Testis (tissue), 3 donors: Measurements from ENCODE around the gene IFNA2. TPM values are rescaled to one million over a fixed set of nuclear protein-coding genes. Genes with fewer than 3 reads are reported as not detected.

Experiments
- DNase-seq: peaks from one replicate; pipeline ENCODE4 v3.0.0-alpha.2; 2019
- H3K27ac ChIP-seq, 2 donors: fragments of 200-600 bp; sonication (generic); one replicate each; pipeline ENCODE4 v1.5.1; 2019
- H3K27me3 ChIP-seq: fragments of 200-600 bp; sonication (generic); one replicate; pipeline ENCODE4 v1.5.1; 2019
- H3K36me3 ChIP-seq: fragments of 200-600 bp; sonication (generic); one replicate; pipeline ENCODE4 v1.5.1; 2017; ENCODE audit warnings: low read depth; ENCODE audit errors: missing control alignments
- H3K4me1 ChIP-seq: fragments of 200-600 bp; sonication (generic); one replicate; pipeline ENCODE4 v1.5.1; 2019
- H3K4me3 ChIP-seq, 2 donors: fragments of 200-600 bp; sonication (generic); one replicate each; pipeline ENCODE4 v1.5.1; 2017 to 2019
- H3K9me3 ChIP-seq: fragments of 200-600 bp; sonication (generic); one replicate; pipeline ENCODE4 v1.5.1; 2017
- POLR2A ChIP-seq: fragments of 450-650 bp; IDR thresholded peaks from one replicate; pipeline ENCODE4 v1.6.1; 2017; ENCODE audit warnings: antibody characterized with exemption, mild to moderate bottlenecking, moderate library complexity
- WGBS, 2 donors: methylation state at CpG; one replicate each; pipeline ENCODE4 v1.1.5; 2018; 5-methylcytosine and 5-hydroxymethylcytosine counted together
- intact Hi-C: fragments of 100-400 bp; cut with DNase I; formaldehyde crosslinking; loops from one replicate; pipeline ENCODE4 v1.15.1; 2023; ENCODE audit warnings: low total_unique reads
- polyA plus RNA-seq: library from polyadenylated mRNA; stranded (reverse); fragments of 350-450 nt; fragmentation: Illumina TruSeq; extraction: RNeasy Lipid Tissue Mini Kit (QIAGEN cat#74804); gene quantifications from one replicate; pipeline ENCODE4 v1.2.3, GENCODE V29; 2014; ENCODE audit warnings: low read depth, low replicate concordance; ENCODE audit not compliant: insufficient read depth
- total RNA-seq, 2 donors: library from RNA; depleted of rRNA; stranded (reverse); fragments of >200 nt; gene quantifications; one replicate each; pipeline ENCODE4 v1.2.3, GENCODE V29; 2016
- TF ChIP-seq, protein P1 (sequence below), 3 experiments: fragments of 450-650 bp in 2 of 3; fragments of 200-600 bp in 1 of 3; sonication (generic) in 1 of 3; IDR thresholded peaks; one replicate each; pipeline ENCODE4 v1.5.1; 2016 to 2019; ENCODE audit warnings: antibody characterized with exemption in 3 of 3, mild to moderate bottlenecking in 2 of 3, moderate library complexity in 1 of 3

Gene IFNA2
- total and polyA plus RNA-seq, 3 donors from 2014 or later: 1.2 to 1.3 TPM; not detected in 1

DNA sequence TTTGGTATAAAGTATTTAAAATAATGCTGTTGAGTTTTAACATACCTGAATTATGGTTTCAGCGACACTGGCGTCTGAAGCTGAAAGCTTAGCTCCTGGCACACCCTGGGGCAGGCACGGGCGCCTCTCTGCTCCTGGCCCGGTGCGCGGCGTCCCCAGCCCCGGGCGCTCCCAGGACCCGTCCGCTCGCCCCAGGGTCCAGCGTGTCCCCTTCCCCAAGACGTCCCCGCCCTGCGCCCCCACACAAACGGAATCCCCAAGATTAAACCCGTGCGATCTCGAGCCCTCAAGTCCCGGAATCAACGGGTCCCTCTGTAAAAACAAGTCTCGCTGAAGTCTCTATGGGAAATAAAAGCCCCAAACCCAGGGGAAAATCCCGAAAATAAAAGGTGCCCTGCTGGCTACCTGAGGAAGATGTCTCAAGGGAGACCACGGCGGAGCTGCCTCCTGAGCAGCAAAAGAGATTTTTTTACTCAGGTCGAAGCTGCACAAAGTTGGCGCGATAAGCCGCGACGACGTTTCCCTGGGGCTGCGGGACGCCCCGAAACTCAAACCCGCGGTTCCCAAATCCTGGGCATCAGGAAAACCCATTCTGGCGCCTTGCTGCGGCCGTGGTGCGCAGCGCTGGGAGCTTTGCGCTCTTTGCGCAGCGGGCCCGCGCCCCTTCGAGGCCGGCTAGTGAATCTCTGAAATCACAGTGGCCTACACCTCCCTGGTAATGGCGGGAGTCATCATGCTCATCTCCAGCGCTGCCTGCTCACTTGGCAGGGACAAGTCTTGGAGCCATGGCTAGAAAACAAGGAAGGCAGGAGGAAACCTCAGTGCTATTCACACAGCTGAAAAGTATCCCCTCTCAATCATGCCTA, 17.4 kb upstream of the IFNA2 start:
- Histone ChIP-seq H3K9me3 (no peaks in the 10 kb centered on the region), H3K27me3 (no peaks in the 10 kb centered on the region), H3K36me3 (no peaks in the 10 kb centered on the region), H3K27ac (peak overlapping the region in 1 of 2 donors; percentile 50), H3K4me1 (no peaks in the 10 kb centered on the region), H3K4me3 (peak overlapping the region; percentile 49 to 51)
- WGBS, 2 donors: 0 to 2% methylated on average over 24 to 53 of the region's 53 CpGs
- DNase-seq: peak; percentile 60
- intact Hi-C loops: no loop called here
- TF ChIP-seq POLR2A: no peak
- TF ChIP-seq, protein P1, sequence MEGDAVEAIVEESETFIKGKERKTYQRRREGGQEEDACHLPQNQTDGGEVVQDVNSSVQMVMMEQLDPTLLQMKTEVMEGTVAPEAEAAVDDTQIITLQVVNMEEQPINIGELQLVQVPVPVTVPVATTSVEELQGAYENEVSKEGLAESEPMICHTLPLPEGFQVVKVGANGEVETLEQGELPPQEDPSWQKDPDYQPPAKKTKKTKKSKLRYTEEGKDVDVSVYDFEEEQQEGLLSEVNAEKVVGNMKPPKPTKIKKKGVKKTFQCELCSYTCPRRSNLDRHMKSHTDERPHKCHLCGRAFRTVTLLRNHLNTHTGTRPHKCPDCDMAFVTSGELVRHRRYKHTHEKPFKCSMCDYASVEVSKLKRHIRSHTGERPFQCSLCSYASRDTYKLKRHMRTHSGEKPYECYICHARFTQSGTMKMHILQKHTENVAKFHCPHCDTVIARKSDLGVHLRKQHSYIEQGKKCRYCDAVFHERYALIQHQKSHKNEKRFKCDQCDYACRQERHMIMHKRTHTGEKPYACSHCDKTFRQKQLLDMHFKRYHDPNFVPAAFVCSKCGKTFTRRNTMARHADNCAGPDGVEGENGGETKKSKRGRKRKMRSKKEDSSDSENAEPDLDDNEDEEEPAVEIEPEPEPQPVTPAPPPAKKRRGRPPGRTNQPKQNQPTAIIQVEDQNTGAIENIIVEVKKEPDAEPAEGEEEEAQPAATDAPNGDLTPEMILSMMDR (IDR thresholded peaks at IDR 0.05): no peak

GRCh38 chr9:21399956-21400355, 14.8 kb upstream of the IFNA2 start:
- Histone ChIP-seq H3K4me1 (no peaks in the 10 kb centered on the region), H3K27ac (no peak overlapping the region), H3K36me3 (no peaks in the 10 kb centered on the region), H3K4me3 (no peak overlapping the region), H3K27me3 (no peaks in the 10 kb centered on the region), H3K9me3 (no peaks in the 10 kb centered on the region)
- 46 to 48% methylated on average over 3 of the region's 3 CpGs for WGBS, 2 donors
- TF ChIP-seq POLR2A: no peak
- TF ChIP-seq, protein P1 (IDR thresholded peaks at IDR 0.05): no peak
- intact Hi-C loops: no loop called here
- no peak for DNase-seq

GRCh38 chr9:21398955-21399489, 13.8 kb upstream of the IFNA2 start:
- no peak for DNase-seq
- H3K4me3 ChIP-seq: no peak overlapping the region
- H3K9me3 ChIP-seq: no peaks in the 10 kb centered on the region
- intact Hi-C loops: no loop called here
- H3K4me1 ChIP-seq: no peaks in the 10 kb centered on the region
- WGBS, 2 donors: 83 to 87% methylated on average over 5 of the region's 5 CpGs
- no peaks in the 10 kb centered on the region for H3K27me3 ChIP-seq
- no peaks in the 10 kb centered on the region for H3K36me3 ChIP-seq
- H3K27ac ChIP-seq: no peak overlapping the region
- TF ChIP-seq, protein P1 (IDR thresholded peaks at IDR 0.05): no peak
- no peak for TF ChIP-seq POLR2A

GRCh38 chr9:21395778-21396717, 10.8 kb upstream of the IFNA2 start:
- no peaks in the 10 kb centered on the region for H3K4me1 ChIP-seq
- H3K27ac ChIP-seq: peak overlapping the region; percentile 66 to 71
- no peaks in the 10 kb centered on the region for H3K9me3 ChIP-seq
- peak overlapping the region; percentile 62 to 71 for H3K4me3 ChIP-seq
- WGBS, 2 donors: 4 to 10% methylated on average over 20 to 40 of the region's 40 CpGs
- H3K36me3 ChIP-seq: no peaks in the 10 kb centered on the region
- no peak for TF ChIP-seq POLR2A
- TF ChIP-seq, protein P1 (IDR thresholded peaks at IDR 0.05): peak; percentile 42 to 74 (median 58)
- DNase-seq: peak; percentile 88
- intact Hi-C loops: no loop called here
- no peaks in the 10 kb centered on the region for H3K27me3 ChIP-seq
